Hematopoietic multipotent progenitor cell treated with erythropoietin and hydrocortisone succinate and interleukin-3 and kit ligand, for 6 days (in vitro differentiated cells): ENCODE data around the gene CXADR.
A peak's percentile ranks its signal among the peaks of the same experiment; 100 is the strongest.

Source experiments
- DNase-seq: peaks from one replicate; pipeline ENCODE4 v3.0.0-alpha.2; 2015

The CXADR gene

DNA sequence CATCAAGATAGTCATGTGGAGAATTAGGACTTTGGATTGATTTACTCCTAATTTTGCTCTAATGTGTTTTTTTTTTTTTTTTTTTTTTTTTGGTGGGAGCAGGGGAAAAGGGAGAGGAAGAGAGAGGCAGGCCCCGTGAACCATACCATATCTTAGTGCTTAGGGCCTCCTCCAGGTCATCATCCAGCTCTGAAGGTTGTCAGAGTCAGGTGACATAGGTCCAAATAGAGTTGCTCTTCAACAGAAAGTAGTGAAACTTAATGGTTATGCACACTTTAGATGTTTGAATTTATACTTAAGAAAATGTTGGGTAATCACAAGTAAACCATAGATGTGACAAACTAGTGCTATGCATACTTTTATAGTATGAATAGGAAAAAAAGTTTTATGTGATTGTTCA lies 32.2 kb downstream of the CXADR start:
- no peak for DNase-seq

GRCh38 chr21:17548262-17548661 lies 35.4 kb downstream of the CXADR start:
- DNase-seq = no peak

- DNase-seq = no peak
Observed at GRCh38 chr21:17550671-17551308, 37.9 kb downstream of the CXADR start.

GRCh38 chr21:17552410-17552809 lies 39.6 kb downstream of the CXADR start:
- DNase-seq = no peak

- no peak for DNase-seq
Observed at GRCh38 chr21:17554120-17554519, 41.3 kb downstream of the CXADR start.

- DNase-seq = peak; percentile 86
Observed at GRCh38 chr21:17554679-17555465, 42.0 kb downstream of the CXADR start.

DNA sequence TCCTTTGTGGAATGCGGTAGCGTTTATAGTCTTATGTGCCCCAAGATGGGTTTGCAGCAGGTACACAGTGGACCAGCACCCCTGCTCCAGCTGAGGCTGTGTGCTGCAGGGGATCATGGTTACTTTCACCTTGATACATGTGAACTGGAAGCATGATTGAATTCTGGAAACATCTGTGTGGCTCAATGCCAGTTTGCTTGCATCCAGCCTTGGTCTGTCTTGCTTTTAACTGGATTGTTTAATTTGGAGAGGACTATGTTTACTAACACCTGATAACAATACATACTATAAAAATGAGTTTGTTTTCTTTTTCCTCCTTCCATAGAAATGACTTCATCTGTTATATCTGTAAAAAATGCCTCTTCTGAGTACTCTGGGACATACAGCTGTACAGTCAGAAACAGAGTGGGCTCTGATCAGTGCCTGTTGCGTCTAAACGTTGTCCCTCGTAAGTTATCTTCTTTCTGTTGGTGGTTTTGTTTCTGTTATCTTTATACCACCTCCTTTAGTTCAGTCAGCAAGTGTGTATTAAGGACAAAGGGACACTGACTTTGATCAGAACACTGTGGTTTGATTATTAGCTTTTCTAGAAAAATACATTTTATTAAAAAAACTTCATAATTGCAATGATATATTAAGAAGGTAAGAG lies 47.7 kb downstream of the CXADR start:
- DNase-seq = peak; percentile 81

DNA sequence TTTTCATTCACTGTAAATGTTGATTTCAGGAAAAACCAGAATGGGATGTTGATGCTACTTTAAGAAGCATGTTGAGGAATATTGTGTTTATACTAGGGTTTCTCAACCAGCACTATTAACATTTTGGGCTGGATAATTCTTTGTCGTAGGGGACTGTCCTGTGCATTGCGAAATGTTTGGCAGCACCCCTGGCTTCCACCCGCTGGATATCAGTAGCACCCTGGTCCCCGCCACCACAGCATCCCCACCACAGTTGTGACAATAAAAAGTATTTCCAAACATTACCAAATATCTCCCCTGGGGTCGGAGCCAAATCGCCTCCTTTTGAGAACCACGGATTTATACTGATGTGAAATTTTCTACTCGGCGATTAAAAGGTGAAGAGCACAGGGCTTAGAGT lies 57.9 kb downstream of the CXADR start:
- no peak for DNase-seq

DNA sequence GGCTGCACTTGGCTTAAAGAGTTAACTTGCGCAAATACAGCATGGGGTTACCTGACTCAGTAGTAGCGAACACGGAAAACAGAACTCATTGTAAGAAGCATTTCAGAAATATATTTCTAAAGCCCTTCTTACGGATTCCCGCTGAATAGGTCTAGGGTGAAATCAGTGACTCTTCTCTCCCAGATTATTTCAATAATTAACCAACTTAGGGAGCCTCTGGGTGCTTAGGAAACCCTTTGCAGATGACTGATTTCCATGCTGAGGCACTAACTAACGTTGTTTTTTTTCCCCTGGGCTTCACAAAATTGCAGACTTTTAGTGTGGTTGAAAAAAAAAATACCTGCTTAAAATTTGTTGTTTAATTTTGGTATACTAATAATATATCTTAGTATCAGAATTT lies 59.6 kb downstream of the CXADR start:
- no peak for DNase-seq

DNA sequence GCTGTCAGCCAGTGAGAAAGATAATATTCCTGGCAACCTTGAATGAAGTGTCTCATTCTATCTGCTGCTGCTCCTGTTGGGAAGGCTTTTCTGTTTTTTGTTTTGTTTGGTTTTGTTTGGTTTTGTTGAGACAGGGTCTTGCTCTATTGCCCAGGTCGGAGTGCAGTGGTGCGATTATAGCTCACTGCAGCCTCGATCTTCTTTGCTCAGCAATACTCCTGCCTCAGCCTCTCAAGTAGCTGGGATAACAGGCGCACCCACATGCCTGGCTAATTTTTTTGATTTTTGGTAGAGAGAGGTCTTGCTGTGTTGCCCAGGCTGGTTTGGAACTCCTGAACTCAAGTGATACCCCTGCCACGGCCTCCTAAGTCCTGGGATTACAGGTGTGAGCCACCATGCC lies 62.2 kb downstream of the CXADR start:
- DNase-seq = no peak

DNA sequence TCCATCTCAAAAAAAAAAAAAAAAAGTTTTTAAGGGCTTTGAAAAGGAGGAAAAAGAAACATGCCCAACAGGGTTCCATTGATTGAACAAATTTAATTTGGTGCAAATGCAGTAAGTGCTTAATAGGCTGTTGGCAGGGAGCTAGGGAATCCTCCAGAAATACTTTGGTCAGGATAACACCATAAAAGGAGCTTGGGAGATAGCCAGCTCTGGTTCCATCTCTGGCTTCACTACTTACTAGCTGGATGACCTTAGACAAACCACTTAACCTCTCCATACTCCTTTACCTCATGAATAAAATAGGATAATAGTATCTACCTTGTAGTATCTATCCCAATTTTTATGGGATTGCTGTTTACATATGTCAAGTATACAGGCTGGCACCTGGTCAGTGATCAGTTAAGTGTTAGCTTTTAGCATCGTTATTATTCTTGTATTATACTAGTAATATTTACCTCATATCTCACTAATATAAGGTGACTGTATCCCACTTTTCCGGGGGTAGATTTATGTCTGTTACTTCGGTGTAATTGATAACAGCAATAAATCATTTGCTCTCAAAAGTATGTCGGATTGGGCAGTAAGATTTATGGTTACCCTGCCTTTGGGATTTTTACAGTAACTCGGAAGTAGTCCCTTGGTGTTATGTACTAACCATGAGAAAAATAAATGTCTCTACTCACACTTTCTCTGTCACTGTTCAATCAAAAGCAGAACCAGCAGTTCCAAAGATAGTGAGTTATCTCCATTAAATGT lies 63.4 kb downstream of the CXADR start:
- no peak for DNase-seq

DNA sequence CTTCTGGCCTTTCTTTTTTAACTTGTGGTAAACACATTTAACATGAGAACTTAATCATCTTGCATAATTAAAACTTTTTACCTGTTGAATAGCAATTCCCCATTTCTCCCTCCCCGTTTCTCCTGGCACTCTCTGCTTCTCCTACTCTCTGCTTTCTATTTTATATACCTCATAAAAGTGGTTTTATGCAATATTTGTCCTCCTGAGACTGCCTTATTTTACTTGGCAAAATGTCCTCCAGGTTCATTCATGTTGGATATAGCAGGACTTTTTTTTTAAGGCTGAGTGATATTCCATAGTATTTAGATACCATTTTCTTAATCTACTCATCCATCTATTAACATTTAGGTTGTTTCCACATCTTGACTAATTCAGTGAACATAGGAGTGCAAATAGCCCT lies 64.9 kb downstream of the CXADR start:
- no peak for DNase-seq

GRCh38 chr21:17578162-17578561 lies 65.3 kb downstream of the CXADR start:
- no peak for DNase-seq

DNA sequence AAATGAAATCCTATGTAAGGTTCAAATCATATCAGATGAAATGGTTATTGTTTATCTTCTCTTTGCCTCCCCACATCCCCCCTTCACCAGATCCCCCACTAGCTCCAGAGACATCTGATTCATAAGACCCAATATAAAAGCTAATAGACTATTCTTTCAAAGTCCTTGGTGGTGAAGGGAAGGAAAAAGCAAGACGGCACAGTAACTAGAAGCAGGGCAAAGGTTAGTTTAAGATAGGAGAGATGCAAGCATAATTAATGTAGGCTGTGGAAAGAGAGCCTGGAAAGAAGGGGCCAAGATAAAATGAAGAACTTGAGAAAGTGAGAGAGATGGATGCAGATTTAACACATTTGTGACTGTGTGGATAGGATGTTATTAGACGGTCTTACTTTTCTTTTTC lies 66.0 kb downstream of the CXADR start:
- no peak for DNase-seq

DNA sequence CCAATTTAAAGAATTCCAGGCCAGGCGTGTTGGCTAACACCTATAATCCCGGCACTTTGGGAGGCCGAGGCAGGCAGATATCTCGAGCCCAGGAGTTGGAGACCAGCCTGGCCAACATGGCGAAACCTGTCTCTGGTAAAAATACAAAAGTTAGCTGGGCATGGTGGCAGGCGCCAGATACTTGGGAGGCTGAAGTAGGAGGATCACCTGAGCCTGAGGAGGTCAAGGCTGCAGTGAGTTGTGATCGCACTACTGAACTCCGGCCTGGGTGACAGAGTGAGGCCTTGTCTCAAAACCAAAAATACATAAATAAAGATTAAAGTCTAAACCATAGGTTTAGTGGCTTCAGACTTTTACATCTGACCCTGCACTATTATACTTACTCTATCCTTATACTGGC lies 67.5 kb downstream of the CXADR start:
- DNase-seq = no peak

DNA sequence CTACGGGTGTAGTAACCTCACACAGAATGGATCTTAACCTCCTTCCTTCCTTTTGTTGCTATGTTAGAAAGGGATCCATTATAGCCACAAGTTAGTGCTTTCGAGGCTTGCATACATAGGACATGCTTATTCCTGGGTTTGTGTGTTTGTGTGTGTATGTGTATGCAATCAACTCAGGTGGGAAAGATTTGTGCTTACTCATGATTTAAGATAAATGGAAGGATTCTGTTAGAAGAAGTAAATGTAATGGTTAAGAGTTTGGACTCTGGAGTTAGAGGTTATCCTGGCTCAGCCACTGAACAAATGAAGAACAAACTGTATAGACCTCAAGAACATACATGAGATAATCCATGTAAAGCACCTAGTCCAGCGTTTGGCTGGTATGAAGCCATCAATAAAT lies 71.1 kb downstream of the CXADR start:
- no peak for DNase-seq

DNA sequence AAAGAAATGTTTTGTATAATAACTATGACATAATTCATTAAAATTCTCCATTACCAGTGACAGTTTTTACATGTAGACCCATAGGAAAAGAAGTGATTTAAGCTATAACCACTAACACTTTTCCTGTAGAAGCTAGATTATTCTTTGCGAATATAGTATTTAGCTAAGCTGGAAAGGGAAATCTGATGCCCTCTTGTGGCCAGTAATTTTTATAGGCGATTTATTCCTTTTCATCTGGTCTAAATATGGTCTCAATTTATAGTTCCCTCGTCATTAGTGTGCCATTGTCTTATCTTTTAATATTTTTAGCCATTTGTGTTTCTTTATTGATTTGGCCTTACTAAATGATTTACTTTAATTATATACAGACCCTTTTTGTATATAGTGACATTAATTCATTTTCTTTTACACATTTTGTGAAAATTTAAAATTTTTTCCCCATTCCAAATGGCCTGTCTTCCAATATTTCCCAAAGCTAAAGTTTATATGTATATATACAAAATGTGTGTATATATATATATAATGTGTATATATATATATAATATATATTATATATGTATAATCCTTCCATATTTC lies 73.1 kb downstream of the CXADR start:
- peak; percentile 76 for DNase-seq

DNA sequence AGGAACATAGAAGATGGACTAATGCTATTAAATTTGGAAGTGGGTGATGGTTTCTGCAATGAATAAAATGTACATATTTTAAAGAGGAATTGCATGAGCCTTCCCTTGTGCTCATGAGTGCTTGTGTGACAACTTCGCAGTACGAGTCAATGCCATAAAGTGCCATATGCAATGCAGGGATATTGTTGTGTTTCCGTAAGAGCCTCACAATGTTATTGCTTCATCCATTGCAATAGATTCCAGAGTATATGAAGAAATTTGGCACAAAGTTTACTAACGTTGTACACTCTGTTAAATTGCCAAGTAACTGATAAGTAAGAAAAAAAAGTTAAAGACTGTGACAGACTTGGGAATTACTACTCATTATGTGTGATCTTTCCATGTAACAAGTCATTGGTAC lies 77.6 kb downstream of the CXADR start:
- DNase-seq = peak; percentile 6

DNA sequence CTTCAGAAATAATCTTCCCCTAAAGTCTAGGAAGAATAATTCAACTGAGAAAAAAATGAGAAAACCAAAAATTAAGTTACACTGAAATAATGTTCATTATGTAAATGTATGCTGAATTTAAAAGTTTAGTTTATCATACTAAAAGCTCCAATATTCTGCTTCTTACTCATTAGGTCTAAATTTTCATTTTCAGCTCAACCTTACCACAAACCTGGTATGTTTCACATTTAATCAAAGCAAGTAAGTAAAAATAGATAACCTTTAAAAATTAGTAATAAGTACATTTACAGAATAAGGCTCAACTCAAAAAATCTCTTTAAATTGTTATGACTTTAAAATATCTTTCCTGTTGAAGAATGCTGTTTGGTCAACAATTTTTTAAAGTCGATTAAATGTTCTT lies 84.8 kb downstream of the CXADR start:
- no peak for DNase-seq

GRCh38 chr21:17598437-17598836 lies 85.6 kb downstream of the CXADR start:
- no peak for DNase-seq

DNA sequence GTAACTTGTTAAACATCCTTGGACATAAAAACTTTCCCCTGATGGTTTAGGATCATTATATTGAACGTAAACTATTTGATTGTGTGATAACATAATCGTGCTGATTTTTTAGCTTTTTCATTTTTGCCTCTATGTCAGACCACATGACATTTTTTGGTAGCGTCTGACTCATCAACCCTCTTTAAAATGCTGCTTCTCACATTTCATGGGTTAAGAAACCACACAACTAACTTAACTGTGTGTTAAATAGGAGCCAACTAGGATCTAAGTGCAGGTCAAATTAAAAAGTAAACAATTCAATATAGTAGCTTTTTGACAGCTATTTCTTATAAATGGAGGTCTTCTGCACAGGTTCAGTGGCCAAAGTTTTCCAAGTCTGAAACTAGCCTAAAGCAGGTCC lies 90.0 kb downstream of the CXADR start:
- no peak for DNase-seq

- no peak for DNase-seq
Observed at GRCh38 chr21:17607684-17608083, 94.8 kb downstream of the CXADR start.

- no peak for DNase-seq
Observed at GRCh38 chr21:17609681-17610080, 96.8 kb downstream of the CXADR start.
